ENCODE data around the gene ADH4.
"Not testable (repeated sequence)": the region's sequence is repeated elsewhere in the genome, so short reads cannot be mapped to it uniquely, and the experiment has no call there.

The ADH4 gene

GRCh38 chr4:99144070-99144469, at the start of gene ADH4:
Gene ADH4, minus strand, starts transcription at chr4:99144297. Its CDS starts 75 bp downstream, at chr4:99144222.
- DNase-seq, result no peak

DNA sequence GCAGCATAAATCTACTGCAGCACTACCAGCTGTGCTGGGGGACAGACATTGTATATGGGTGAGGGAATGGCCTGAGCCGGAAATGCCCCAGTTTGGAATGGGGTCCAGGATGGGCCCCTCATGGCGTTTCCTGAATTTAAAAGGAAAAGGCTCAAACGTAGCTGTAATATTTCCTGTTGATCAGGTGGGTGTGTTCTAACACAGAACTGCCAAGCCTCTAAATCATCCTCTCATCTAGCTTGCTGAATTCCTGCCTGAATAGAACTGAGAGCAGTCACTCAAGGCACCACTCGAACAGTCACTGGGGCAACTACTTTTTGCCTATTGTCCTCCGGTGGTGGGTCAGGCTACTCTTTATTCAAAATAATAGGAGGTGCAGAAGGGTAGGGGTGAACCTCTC, 46.2 kb upstream of the ADH4 start:
- DNase-seq, result no peak

- DNase-seq, result not testable (repeated sequence)
Measured at GRCh38 chr4:99189900-99190299, 45.8 kb upstream of the ADH4 start.

GRCh38 chr4:99186029-99186428, 41.9 kb upstream of the ADH4 start:
- DNase-seq, result no peak

GRCh38 chr4:99185581-99185980, 41.5 kb upstream of the ADH4 start:
- DNase-seq, result no peak

- DNase-seq, result no peak
Measured at GRCh38 chr4:99180382-99181070, 36.4 kb upstream of the ADH4 start.

- DNase-seq, result no peak
Measured at GRCh38 chr4:99179626-99180025, 35.5 kb upstream of the ADH4 start.

DNA sequence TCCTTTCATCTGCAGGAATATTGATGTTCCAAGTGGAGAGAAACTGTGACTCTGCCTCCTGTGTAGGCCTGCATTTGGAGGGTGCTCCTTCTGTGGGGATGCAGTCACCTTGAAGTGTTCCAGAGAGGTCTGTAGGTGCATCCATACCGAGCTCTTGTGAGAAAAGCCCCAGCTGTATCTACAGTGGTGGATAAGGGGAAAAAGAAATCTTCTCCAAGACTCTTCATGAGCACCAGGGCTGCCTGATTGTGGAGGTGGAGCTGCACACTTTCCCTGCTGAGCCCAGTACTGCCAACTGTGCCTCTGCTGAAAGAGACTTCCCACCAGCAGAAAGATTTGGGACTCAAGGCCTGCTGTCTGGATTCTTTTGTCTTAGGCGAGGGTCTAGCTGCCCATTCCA, 35.1 kb upstream of the ADH4 start:
- no peak for DNase-seq

DNA sequence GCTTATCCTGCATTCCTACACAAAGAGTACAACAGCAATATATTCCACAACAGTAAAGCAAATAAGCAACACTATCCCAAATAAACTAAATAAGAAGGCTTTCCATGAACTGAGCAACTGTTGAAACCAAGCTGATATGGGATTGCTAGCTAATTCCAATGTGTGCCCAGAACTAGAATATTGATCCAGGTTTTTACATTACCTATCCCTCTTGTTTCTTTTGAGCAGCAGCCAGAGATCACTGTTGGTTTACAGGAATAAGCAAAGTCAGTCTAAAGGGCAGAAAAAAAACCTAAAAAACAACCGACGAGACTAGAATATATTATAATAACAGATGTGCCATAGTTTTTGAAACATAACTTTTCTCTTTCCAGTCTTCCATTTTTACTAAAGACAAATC, 22.4 kb upstream of the ADH4 start:
- no peak for DNase-seq

DNA sequence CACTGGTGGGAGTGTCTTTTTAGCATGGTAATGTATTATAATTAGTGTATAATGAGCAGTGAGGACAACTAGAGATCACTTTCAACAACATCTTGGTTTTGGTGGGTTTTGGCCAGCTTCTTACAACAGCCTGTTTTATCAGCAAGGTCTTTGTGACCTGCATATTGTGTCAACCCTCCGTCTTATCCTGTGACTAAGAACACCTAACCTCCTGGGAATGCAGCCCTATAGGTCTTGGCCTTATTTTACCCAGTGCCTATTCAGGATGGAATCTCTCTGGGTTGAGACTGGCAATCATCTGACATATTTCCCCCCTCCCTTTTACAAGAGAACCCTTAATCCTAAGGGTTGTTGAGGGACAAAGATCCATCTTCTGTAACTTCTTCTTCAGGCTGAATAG, 21.9 kb upstream of the ADH4 start:
- no peak for DNase-seq

- DNase-seq, result no peak
Measured at GRCh38 chr4:99161373-99162099, 17.4 kb upstream of the ADH4 start.

- DNase-seq, result no peak
Measured at GRCh38 chr4:99159699-99160098, 15.6 kb upstream of the ADH4 start.

- DNase-seq, result no peak
Measured at GRCh38 chr4:99157478-99157935, 13.4 kb upstream of the ADH4 start.

DNA sequence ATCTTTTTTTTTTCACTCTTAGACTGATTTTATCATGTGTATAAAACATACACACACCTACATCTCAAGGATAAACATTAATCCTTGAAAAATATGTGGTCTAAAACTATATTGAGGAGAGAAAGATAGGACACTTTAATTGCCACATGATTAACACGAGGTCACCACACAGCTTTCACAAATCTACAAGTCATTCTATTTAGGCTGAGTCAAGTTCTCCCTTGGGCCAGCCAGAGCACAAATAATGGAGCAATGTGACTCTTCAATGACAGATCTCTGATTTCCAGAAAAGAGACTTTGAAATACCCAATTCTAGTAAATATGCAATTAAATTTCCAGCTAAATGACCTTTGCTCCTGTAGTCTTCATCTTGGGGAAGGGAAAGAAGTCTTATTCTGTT, 12.9 kb upstream of the ADH4 start:
- no peak for DNase-seq

DNA sequence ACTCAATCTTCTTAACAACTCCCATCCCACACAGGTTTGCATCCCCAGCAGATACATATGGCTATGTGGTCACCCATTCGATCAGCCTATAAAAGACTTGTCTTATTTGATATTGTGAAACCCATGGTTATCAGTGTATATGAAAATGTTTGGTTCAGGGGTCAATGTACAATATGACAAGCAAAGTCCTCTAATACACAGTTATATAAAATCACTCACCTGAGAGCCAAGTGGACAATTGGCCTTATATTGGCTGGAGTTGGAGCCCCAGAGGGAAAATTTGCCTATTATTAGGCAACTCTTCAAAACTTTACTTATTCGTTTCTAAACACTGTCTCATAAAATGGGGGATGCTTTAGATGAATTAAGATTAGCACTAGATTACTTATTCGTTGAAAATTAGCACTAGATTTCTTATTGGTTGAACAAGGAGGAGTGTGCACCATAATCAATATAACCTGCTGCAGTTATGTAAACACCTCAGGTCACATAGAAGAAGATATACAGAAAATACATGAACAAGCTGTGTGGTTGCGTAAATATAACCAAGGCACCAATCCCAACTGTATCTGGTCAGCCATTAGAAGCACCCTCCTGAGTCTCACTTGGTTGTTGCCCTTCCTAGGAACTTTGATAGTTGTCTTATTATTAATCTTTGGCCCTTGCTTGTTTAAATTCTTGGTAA, 10.7 kb upstream of the ADH4 start:
- DNase-seq, result no peak

GRCh38 chr4:99151995-99152394, 7.9 kb upstream of the ADH4 start:
- no peak for DNase-seq

DNA sequence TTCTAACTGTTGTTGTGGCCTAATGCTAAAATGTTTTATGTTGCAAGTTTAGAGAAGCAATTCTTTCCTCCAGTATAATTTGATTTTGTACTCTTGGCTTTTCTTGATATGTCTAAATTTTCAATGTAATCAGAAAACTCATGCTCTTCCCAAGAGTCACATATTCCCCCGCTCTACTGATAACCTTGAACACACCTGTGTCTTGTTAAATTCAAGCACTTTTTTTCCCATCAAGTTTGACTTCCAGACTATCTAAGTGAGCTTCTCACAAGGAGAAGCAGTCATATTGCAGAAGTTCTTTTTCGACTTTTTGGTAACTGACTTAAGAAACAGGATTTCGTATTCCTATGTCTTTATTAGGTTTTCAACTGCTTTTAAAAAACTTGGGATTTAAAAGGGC, 7.4 kb upstream of the ADH4 start:
- DNase-seq, result no peak

DNA sequence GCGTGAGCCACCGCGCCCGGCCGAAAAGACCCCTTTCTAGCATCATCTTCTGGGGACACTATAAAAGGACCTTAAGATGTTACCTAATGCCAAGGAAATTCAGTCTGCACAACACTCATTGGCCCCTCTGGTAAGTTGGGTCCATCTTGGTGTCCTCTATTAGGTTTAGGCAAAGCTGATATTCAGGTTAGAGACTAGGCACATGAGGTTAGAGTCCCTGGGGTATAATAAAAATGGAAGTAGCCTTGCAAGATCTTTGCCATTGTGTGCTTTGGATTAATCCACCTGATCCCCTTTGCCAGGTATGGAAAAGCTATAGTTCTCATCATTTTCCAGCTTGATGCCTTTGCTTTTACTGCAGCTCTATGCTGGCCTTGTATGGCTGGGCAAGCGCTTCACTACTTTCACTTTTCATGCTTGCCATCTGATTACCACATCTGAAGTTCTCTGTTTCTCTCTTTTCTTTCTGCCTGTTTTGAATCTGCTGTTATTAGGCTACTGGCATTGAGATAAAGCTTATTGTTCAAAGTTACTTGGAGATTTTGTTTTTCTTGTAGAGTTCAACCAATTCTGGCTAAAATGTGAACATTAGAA, 5.4 kb upstream of the ADH4 start:
- DNase-seq, result no peak

DNA sequence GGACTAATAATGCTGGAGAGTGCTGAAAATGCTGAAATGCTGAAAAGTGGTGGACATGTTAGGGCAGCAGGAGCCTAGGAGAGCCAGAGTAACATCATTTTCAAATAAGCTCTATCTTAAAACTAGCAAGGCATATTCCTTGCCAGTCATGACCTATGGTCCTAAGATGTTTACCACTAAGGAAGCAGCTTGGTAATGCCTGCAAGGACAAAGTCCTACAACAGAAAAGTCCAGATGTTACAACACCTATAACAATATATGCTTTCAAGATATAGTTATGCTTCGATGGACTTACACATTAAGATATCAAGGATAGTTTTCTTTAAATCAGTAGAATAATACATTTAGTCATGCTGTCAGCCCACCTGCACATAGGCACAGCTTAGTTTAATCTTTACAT, 4.5 kb upstream of the ADH4 start:
- no peak for DNase-seq

DNA sequence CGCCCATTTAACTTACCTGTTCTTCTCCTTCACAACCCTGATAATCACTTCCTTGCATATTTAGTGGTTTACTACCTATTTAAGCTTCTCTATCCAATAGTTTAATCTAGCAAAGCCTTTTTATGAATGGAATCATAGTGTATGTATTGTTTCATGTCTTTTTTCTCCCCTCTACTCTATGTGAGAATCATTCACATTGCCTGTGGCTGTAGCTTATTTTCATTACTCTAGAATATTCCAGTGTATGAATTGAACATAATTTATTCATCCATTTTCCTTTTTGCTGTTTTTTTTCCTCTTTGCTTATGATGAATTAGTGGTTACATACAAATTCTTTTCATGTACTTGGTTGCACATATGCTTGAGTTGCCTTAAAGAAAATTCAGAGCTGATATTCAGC, 490 bp upstream of the ADH4 start:
- no peak for DNase-seq

- no peak for DNase-seq
Measured at GRCh38 chr4:99136329-99136728, 7.8 kb downstream of the ADH4 start.

DNA sequence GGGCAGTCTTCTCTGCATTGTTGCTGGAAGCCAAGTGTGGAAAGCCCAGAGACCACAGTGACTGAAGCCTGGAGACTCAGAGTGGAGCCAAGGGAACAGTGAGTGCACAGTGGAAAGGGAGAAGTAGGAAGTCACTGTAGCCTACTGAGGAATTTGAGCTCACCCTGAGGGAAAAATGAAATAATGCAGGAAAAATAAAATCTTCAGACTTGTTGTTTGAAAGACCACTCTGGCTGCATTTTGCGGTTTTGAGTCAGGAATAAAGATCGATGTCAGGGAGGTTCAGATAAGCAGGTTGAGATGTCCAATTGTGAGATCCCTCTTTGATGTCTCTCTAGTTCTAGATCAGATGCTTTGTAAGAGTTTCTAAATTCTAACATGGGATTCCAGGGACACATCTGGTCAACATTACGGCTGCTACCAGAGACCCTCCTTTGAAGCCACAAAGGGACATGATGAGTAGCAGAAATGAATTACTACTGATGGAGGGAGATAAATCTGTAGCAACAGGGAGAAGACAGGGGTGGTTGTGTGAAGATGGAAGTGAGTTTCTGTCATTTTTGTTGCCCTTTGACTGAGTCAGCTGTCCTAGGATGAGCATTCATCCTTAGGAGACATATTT, 8.4 kb downstream of the ADH4 start:
- DNase-seq, result no peak
